GM10847 (cell line): ENCODE results near the gene BTNL8.

Source experiments
- POLR2A ChIP-seq: IDR thresholded peaks from 2 replicates; pipeline ENCODE4 v1.6.1; 2011; ENCODE audit not compliant: insufficient read length; ENCODE audit errors: extremely low read depth

The BTNL8 gene

GRCh38 chr5:180870276-180871068, 28.5 kb upstream of the BTNL8 start:
- no peak for TF ChIP-seq POLR2A

- no peak for TF ChIP-seq POLR2A
These were observed 26.5 kb upstream of the BTNL8 start for GRCh38 chr5:180872419-180872818.

GRCh38 chr5:180873615-180874520, 25.1 kb upstream of the BTNL8 start:
- no peak for TF ChIP-seq POLR2A

GRCh38 chr5:180874804-180875582, 24.0 kb upstream of the BTNL8 start:
- TF ChIP-seq POLR2A: no peak

GRCh38 chr5:180875860-180876426, 23.0 kb upstream of the BTNL8 start:
- TF ChIP-seq POLR2A: no peak

- TF ChIP-seq POLR2A: no peak
These were observed 9.6 kb upstream of the BTNL8 start for GRCh38 chr5:180889381-180889780.

- no peak for TF ChIP-seq POLR2A
These were observed 1.2 kb downstream of the BTNL8 start for GRCh38 chr5:180900178-180900577.

- TF ChIP-seq POLR2A: no peak
These were observed 2.5 kb downstream of the BTNL8 start for GRCh38 chr5:180901319-180902009.

- TF ChIP-seq POLR2A: no peak
These were observed 9.4 kb downstream of the BTNL8 start for GRCh38 chr5:180908400-180908799.

GRCh38 chr5:180908998-180909731, 10.2 kb downstream of the BTNL8 start:
- no peak for TF ChIP-seq POLR2A

GRCh38 chr5:180909782-180910181, 10.8 kb downstream of the BTNL8 start:
- no peak for TF ChIP-seq POLR2A

GRCh38 chr5:180910182-180910581, 11.2 kb downstream of the BTNL8 start:
- TF ChIP-seq POLR2A: no peak

- no peak for TF ChIP-seq POLR2A
These were observed 11.8 kb downstream of the BTNL8 start for GRCh38 chr5:180910735-180911134.

GRCh38 chr5:180914646-180915045, 15.7 kb downstream of the BTNL8 start:
- no peak for TF ChIP-seq POLR2A
